GM18505 (cell line): ENCODE data around the gene KLHL35.
"Not testable (repeated sequence)": the region's sequence is repeated elsewhere in the genome, so short reads cannot be mapped to it uniquely, and the experiment has no call there.

Experiments
- ATAC-seq: cut with Tn5 transposase; IDR thresholded peaks from one replicate; pipeline ENCODE4 v1.9.1; 2021; ENCODE audit not compliant: unreplicated experiment
- POLR2A ChIP-seq: IDR thresholded peaks from 4 replicates; pipeline ENCODE4 v1.6.1; 2011; ENCODE audit warnings: borderline replicate concordance; ENCODE audit not compliant: insufficient read depth, insufficient read length; ENCODE audit errors: extremely low read depth

The KLHL35 gene

DNA sequence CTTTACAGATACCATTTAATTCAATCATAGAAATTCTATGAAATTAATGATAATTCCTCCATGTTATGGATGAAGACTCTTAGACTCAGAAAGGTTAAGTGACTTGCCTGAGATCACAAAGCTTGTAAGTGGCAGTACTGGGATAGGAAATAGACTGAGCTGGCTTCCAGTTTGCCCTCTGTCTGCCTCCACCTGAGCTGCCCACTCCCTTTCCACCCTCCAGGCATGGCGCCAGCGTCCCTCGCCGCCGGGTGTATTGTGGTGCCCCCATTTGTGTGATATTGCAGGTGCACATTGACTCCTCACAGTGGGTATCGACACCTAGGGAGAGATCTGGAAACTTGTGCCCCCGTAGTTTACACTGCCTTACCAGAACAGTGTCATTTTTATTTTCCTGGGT lies 43.1 kb downstream of the KLHL35 start:
- no peak for TF ChIP-seq POLR2A
- ATAC-seq = no peak

DNA sequence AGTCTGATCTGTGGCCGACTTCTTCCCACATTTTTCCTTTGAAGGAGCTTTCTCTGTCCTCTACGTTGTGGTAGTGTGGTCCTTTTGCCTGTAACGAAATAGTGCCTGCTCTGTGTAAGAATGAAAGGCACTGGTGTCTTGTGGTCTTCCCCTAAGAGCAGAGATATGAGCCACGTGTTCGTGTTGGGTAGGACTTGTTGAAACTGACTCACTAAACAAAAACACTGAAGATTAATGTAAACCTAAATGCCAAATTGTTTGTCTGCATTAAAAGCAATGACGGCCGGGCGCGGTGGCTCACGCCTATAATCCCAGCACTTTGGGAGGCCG lies 43.8 kb downstream of the KLHL35 start:
- no peak for ATAC-seq
- TF ChIP-seq POLR2A = no peak

DNA sequence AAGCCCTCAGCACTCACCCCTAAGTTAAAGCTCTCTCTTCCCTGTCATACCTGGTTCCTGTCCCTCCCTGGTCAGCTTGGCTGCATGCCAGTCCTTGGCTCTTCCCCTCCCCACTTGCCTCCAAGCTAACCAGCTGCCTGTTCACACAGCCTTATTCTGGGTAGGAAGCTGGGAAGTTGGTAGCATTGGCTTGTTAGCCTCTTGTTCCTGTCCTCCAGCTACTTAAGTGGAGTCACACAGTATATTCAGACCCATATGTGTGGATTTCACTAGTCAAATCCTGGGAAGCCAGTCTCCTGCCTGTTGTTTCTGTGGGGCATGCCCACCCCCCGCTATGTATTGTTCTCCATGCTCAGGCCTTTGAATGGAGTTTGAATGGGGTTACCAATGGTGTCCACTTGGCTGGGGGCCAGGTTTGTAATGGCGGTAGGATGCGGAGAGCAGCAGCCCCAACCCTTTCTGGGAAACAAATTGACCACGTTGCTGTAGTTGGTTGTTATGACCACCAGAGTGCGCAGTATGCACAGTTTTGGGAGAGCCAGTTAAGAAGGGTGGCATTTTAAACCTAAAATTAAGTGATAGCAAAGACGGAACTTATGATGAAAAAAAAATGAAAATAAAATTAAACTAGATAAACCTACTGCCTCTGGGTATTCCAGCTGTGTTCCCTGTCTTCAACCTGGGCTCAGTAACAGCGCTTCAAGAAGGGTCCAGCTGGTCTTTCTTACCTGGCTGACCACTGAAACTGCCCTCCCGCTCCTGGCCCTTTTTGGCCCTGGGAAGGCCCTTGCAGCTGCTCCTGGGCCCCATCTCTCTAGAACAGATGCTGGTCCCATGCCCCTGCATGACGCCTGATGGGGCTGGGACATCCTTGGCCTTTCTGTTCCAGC lies 44.4 kb downstream of the KLHL35 start:
- TF ChIP-seq POLR2A = no peak
- no peak for ATAC-seq

DNA sequence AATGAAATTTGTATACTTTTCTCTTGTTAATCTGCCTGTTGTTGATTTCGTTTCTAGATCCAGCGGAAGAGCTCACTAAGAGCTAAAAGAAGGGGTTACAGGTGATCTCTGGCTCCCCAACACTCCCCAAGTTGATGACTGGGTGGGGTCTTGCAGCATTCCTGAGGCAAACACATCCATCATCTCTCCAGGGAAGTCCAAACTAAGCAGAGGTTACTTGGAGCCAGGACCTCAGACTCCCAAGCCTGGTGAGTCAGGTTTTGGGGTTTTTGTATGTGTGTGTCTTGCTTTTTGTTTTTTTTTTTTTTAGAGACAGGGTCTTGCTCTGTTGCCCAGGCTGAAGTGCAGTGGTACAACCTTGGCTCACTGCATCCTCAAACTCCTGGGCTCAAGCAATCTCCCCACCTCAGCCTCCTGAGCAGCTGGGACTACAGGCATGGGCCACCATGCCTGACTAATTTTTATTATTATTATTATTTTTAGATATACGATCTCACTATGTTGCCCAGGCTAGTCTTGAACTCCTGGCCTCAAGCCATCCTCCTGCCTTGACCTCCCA lies 45.2 kb downstream of the KLHL35 start:
- ATAC-seq = no peak
- TF ChIP-seq POLR2A = no peak

DNA sequence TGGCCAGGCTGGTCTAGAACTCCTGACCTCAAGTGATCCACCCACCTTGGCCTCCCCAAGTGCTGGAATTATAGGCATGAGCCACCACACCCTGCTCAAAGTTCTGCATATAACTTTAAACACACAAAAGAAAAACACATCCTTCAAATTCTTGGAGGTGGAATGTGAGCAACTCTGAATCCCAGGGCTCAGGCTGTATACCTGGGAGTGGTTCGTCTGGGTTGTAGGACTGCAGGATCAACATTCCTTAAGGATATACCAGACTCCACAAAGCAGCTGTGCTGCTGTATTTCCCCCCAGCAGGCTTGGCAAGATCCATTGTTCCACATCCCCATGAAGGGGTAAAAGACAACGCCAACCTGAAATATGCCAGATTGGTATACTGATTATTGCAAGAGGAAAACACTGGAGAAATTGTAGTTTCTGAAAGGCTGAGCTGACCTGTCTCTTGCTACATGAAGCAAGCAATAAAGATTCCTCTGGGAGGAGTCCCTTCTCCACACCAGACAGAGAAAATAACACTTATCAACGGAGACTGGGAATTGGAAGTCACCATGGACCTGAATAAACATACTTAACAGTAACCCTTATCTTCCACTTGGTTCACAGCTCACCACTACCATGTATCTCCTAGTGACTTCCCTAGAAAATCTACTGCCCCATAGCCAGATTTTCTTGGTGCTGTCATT lies 45.9 kb downstream of the KLHL35 start:
- ATAC-seq = no peak
- TF ChIP-seq POLR2A = no peak

DNA sequence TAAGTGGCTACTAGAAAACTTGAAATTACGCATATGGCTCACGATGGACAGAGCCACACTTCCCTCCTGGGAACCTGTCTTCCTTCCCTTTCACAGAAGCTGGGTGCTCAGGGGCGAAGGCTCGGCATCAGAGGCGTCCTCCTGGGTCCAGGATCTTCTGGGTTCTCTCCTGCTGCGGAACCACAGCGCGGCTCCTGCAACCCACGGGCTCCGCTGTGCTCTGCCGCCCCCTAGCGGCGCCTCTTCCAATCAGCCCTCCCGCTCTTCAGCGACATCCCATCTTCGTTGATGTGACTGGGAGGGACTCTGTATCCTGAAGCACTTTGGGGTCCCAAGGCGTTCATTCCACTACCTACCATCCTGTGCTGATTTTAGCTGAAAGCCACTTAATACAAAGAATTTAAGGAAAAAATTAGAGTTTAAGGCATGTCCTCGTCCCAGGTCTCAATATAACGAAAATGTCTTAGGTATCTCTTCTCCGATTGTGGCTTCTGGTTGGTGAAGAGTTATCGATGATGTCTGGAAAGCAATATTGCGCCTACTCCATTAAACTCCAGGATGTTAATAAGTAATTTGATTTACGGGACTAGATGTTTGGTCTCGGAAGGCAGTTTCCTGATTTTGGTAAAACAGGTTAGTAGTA lies 48.4 kb downstream of the KLHL35 start:
- no peak for TF ChIP-seq POLR2A
- ATAC-seq = no peak

DNA sequence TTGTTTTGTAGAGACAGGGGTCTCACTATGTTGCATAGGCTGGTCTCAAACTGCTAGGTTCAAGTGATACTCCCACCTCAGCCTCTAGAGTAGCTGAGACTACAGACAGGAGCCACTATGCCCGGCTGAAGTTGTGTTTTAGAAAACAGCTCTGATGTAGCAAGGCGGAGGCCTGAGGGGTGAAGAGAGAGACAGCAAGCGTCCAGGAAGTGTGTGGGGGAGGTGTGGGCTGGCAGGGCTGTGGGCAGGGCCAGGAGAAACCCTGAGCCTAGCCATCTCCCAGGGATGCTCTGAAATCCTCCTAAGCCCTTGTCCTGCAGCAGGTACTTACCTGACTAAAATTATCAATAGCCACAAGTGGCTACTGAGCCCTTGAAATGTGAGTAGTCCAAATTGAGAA lies 49.8 kb downstream of the KLHL35 start:
- TF ChIP-seq POLR2A = no peak
- no peak for ATAC-seq

DNA sequence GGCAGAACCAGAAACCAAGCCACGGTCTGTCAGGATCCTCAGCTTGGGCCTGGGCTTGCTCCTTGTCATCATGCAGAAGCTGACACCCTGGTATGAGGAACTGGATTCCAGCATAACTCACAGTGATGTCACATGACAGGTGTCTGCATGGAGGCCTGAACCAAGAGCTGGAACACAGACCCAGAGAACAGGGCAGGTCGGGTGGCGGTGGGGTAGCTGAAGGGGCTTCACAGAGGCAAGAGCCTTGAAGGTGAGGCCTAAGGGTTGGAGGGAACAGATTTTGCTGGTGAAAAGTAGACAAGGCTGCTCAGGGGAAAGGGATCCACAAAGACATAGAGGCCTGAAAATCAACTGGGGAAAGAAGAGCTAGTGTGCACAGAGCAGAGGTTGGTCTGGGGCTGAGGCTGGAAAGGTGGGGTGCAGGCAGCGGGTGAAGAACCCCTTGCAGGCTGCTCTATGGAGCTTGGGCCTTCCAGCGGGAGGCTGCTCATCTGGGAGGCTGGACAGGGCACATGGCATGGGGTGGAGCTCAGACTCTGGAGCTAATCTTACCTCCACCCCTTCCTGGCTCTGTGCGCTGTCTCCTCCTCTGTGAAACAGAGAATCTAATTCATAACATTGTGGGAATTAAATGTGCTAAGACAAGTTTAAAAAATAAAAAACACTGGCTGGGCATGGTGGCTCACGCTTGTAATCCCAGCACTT lies 52.1 kb downstream of the KLHL35 start:
- no peak for TF ChIP-seq POLR2A
- no peak for ATAC-seq

DNA sequence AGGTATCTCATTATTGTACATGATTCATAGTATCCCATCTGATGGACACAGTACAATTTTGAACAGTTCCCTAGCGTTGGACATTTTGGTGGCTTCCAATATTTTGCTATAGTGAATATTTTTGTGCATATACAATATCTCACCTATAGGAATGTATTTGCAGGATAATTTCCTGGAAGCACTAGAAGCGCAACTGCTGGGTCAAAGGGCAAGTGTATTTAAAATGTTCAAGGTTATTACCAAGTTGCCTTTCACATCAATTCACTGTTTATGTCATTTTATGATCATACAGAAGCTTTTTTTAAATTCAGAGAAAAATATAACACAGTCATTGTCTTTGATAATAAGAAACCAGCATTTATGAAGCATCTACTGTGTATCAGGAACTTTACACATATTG lies 52.8 kb downstream of the KLHL35 start:
- TF ChIP-seq POLR2A = no peak
- ATAC-seq = no peak

DNA sequence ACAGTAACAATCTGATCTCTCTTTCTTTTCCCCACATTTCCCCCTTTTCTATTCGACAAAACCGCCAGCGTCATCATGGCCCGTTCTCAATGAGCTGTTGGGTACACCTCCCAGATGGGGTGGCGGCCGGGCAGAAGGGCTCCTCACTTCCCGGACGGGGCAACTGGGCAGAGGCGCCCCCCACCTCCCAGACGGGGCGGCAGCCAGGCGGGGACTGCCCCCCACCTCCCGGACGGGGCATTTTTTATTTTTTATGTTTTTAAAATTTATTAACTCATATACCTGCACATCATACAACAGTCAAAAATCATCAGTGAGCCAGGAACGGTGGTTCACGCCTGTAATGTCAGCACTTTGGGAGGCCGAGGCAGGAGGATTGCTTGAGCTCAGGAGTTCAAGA lies 54.2 kb downstream of the KLHL35 start:
- not testable (repeated sequence) for ATAC-seq

DNA sequence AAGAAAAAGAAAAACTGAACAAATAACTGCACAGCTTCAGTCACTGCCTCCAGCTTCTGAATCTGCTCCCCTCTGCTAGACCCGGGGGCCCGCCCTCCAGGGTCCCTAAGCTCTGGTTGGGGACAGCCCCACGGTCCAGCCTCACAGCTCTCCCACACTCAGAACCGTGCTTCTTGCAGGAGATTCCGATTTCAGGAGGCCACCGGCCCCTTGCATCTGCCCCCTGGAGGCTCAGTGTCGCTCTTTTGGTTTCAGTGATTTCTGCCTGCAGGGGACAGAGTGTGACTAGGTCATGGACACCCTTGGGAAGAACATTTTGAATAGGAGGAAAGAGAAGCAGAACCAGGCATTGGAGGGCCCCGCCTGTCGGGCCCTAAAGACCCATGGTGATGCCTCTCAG lies 56.8 kb downstream of the KLHL35 start:
- no peak for ATAC-seq
- no peak for TF ChIP-seq POLR2A

DNA sequence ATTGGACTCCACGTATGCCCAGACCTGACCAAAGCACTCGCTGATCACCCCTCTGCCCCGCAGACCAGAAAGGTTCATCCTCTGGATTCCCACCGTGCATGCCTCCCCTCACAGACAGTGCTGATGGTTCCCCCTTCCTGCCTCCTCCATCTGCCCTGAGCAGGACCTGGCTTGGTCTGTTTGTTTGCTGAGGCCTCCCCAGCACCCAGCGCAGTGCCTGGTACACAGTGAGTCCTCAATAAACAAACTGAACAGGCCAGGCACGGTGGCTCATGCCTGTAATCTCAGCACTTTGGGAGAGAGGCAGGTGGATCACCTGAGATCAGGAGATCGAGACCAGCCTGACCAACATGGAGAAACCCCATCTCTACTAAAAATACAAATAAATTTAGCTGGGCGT lies 57.4 kb downstream of the KLHL35 start:
- no peak for TF ChIP-seq POLR2A
- no peak for ATAC-seq

DNA sequence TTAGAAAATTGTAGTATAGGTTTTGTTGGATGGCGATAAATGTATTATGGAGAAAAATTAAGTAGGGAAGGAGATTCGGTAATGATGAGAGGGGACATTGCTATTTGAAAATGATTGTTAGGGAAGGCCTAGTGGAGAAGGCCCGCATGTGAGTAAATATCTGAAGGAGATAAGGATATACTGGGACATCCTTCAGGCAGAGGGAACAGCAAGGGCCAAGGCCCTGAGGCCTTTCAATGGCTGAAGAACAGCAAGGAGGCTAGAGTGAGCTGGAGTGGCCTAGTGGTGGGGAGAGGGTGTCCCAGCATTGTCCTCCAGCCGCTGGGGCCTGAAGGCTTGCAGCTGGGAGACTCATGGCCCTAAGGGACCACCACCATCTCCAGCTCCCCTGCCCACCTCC lies 58.4 kb downstream of the KLHL35 start:
- TF ChIP-seq POLR2A = no peak
- no peak for ATAC-seq

DNA sequence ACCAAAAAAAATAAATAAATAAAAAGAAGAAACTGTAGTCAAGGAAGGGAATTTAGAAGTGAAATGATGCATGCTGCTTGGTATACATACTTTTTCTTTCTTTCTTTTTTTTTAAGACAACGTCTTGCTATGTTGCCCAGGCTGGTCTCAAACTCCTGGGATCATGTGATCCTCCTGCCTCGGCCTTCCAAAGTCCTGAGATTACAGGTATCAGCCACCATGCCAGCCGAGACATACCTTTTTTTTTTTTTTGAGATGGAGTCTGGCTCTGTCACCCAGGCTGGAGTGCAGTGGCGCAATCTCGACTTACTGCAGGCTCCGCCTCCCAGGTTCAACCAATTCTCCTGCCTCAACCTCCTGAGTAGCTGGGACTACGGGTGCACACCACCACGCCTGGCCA lies 59.8 kb downstream of the KLHL35 start:
- TF ChIP-seq POLR2A = no peak

More for the DNA sequence above, 59.8 kb downstream of the KLHL35 start:
- no peak for ATAC-seq
